ENCODE data around the gene LRRC3.

LRRC3 gene

DNA sequence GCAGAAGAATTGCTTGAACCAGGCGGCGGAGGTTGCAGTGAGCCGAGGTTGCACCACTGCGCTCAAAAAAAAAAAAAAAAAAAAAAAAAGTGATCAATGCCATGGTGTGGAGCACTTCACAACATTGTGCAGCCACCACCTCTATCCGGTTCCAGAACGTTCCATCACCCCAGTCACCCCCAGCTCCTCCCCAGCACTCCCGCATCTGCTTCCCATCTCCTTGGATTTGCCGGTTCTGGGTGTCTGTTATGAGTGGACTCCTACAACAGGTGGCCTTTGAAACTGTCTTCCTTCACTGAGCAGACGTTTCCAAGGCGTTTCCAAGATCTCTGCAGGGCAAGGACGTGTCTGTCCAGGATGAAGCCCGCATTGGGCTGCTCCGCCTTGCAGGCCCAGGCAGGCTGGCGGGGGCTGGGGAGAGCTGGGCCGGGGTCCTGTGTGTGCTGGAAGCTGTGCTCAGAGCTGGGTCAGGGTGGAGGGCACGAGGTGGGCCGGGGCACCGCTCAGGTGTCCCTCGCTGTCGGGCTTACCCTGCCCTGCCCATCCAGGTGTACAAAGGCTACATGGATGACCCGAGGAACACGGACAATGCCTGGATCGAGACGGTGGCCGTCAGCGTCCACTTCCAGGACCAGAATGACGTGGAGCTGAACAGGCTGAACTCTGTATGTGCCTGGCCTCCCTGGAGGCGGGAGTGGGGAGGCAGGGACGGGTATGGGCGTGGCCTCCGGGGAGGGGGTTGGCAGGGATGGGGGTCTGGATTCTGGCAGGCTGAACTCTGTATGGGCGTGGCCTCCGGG lies 14.9 kb upstream of the LRRC3 start:
- DNase-seq: no peak

DNA sequence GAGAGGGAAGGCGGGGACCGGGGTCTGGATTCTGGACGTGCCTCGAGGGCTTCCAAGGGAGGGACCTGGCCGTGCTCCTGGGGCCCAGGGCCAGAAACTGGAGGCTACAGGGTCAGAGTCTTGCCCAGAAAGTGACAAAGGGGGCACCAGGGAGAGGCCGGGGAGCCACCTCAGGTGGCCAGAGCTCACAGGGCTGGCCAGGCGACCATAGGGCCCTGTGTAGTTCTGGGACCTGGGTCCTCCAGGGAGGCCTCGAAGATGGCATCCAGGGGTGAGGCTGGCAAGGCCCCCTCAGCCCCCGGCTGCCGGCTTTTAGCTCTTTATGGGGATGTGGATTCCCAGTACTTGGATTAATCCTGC lies 14.3 kb upstream of the LRRC3 start:
- no peak for DNase-seq

- no peak for DNase-seq
These were observed 13.6 kb upstream of the LRRC3 start for GRCh38 chr21:44441581-44442265.

DNA sequence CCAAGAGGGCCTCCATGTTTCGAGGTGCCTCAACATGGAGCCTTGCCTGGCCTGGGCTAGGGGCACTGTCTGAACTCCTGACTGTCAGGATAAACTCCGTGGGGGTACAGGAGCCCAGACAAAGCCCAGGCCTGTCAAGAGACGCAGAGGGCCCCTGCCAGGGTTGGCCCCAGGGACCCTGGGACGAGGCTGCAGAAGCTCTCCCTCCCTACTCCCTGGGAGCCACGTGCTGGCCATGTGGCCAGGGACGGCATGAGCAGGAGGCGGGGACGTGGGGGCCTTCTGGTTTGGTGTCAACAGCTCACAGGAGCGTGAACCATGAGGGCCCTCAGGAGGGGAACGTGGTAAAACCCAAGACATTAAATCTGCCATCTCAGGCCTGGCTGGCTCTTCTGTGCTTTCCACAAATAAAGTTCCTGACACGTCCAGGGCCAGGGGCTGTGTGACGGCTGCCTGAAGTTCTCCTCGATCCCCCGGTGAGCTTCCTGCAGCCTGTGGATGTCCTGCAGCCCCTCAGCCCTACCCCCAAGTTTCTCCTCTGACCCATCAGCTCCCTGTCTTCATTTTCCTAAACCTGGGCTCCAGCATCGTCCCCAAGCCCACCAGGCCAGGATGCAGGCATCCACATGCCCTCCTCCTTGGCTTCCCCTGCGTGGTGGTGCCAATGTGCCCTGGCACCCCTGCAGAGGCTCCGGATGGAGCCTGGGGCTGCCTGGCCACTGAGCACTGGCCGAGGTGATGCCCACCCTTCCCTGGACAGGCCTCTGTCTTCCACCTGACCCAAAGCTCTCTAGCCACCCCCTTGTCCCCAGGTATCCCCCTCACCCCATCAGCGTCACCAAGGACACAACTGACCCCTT lies 12.8 kb upstream of the LRRC3 start:
- no peak for DNase-seq

GRCh38 chr21:44443291-44443890 lies 11.9 kb upstream of the LRRC3 start:
- no peak for DNase-seq

- DNase-seq: no peak
These were observed 11.4 kb upstream of the LRRC3 start for GRCh38 chr21:44443891-44444285.

- DNase-seq: peak; percentile 12
These were observed 10.9 kb upstream of the LRRC3 start for GRCh38 chr21:44444286-44444931.

DNA sequence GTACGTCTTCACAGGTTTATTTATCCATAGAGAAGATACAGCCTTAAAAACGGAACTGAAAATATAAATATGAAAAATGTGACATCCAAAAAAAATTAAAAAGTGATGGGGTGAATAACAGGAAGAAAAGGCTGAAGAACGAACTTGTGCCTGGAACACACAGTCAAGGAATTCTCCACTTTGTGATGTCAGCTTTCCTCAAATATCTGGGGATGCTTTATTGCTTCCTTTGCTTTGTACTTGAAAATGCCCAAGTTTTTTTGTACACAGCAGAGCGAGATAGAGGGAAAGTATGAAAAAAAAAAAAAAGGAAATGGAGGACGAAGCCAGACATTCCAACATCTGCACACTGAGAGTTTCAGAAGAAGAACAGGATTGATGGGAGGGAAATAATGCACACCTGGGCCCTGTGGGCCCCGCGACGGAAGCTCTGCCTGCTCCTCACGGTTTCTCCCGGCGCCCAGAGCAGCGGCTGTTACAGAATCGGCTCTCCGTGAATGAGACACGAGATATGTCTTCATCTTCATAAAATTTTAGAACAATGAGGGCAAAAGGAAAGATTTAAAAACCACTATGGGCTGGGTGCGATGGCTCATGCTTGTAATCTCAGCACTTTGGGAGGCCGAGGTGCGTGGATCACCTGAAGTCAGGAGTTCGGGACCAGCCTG lies 10.0 kb upstream of the LRRC3 start:
- no peak for DNase-seq

DNA sequence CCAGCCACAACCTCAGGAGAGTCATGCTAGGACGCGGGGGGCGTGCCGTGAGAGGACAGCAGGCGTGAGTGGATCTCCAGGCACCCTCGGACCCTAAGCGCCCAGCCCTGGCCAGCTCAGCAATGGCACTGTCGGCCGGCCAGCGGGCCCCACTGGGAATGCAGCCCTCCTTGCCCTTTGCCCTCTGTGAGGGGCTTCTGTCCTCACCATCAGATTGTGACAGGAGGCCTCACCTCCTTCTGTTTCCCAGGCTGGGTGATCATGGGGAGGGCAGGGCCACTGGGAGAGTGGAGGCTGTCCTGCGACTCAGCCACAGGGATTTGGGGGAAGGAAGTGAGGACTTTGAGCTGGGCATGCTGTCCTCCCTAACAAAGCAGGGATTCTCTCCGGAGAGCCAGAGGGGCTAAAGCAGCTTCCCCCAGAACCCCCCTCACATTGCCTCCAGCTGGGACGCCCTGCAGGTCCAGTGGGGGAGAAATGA lies 6.6 kb upstream of the LRRC3 start:
- DNase-seq: no peak

DNA sequence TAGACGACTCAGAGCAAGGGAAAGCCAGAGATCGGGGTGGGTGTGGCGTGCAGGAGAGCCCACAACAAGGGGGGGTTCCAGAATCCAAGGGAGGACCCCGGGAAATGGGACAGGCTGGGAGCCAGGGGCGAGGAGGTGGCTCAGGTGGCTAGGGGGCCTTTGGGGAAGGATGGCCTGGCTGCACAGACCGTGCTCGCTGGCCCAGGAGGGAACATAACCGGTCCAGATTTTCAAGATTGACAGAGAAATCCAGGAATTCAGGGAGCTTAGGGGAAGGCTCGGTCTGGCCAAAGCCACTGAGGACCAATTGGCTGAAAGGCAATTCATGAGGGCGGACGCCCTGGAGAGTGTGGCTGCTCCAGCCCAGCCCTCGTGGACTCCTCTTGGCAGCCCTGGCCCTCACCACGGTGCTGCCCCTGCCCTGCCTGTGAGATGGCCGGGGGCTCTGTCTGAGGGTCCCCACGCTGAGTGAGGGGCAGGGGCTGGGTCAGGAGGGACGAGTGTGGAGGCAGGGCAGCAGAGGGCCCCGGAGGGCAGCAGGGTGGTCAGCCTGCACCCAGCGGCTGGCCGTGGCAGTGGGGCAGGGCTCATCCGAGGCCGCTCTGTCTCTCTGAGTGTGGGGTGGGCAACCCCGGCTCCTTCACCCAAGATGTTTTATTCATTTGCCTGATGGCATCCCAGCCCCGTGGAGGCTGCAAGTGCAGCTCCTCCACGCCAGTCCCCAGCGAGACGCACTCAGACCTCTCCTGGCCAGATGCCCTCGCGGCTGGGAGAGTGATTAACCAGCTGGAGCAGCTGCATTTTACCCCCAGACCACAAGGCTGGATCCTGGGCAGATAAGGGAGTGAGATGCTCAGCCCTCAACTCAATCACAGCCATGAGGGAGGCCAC lies 5.6 kb upstream of the LRRC3 start:
- no peak for DNase-seq

DNA sequence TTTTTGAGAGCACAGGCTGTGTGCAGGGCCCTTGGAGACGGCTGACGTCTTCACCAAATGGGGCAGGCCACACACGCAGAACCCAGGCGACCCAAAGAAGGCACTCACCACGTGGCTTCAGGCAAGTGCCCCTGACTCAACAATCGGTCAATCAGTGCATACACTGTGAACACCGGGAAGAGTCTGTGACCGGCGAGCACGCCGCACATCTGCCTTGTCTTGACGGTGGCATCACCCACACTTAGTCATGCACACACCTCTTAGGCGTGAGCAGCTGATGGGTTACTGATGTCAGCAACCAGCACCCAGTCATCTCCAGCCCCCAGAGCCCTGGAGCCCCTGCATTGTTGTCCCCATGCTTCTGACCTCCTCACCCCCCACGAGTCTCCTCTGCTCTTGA lies 4.9 kb upstream of the LRRC3 start:
- no peak for DNase-seq

- DNase-seq: no peak
These were observed 4.3 kb upstream of the LRRC3 start for GRCh38 chr21:44450999-44451398.

DNA sequence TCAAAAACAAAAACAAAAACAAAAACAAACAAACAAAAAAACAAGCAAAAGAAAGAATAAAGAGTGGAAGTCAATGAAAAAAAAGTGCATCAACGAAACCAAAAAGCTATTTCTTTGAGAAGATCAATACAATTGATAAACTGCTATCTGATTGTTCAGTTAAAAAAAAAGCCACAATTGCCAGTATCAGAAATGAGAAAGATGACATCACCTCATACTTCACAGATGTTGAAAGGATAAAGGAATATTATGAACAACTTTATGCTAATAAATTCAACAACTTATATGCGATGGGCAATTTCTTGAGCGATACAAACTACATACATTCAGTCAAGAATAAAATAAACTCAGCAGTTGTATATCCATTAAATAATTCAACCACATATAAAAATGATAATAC lies 2.2 kb upstream of the LRRC3 start:
- no peak for DNase-seq

DNA sequence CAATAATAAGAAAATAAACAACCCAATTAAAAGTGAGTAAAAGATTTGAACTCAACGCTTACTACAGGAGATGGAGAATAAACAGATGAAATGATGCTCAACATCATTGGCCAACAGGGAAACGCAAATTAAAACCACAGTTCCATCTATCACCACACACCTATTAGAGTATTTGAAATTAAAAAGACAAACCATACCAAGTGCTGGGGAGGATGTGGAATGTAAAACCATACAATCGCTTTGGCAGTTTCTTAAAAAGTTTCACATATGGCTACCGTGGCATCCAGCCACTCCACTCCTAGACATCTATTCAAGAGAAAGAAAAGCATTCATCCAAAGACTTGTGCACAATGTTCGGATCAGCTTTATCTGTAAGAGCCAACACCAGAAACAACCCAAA lies 1.3 kb upstream of the LRRC3 start:
- no peak for DNase-seq

DNA sequence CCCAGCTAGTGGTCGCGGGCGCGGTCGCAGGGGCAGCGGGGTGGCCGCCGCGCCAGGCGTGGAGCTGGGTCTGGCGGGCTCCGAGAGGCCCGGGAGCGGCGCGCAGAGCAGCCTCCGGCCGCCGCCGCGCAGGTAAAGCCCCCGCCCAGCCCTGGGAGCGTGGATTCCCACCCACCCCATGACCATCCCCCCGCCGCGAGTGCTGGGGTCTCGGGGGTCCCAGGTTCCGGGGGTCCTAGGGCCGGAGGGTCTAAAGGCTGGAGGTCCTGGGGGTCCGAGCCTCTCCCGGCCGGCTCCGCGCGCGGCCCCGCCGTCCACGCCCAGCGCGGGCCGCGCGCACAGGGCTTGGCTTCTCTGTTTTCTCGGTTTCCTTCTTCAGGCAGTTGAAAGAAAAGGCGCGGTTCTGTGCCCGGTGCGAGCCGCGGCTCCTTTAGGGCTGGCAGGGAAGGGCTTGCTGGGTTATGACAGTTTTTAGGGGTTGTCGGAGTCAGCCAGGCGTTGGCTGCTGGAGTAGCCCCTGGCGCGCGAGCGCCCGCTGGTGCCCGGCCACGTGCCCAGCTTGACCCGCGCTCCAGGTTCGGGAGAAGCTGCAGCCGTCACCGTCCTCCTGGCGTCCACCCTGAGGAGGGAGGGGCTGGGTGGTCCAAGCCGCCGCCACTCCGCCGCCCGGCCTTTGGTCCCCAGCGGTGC lies 359 bp downstream of the LRRC3 start:
- DNase-seq: peak; percentile 39

DNA sequence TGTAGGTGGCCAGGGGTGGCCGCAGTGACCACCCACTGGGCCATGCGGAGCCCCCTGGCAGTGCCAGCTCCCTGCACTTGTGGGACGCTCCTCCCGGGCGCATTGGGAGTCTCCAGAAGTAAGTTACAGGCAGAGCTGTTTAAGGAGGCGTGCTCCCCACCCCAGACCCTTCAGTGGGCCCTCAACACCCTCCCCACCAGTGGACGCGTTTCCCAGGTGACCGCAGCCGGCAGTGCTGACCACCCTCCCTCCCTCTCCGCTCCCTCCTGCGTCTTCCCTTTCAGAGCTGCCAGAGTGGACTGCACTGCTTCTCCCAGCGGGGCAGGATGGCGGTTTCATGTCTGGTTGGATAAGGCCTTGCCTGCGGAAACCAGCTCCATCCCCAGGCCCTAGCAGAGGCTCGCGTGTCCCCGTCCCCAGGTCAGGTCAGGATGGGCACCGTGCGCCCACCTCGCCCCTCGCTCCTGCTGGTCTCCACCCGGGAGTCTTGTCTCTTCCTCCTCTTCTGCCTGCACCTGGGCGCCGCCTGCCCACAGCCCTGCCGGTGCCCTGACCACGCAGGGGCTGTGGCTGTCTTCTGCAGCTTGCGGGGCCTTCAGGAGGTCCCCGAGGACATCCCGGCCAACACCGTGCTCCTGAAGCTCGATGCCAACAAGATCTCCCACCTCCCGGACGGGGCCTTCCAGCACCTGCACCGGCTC lies 1.1 kb downstream of the LRRC3 start:
- no peak for DNase-seq

DNA sequence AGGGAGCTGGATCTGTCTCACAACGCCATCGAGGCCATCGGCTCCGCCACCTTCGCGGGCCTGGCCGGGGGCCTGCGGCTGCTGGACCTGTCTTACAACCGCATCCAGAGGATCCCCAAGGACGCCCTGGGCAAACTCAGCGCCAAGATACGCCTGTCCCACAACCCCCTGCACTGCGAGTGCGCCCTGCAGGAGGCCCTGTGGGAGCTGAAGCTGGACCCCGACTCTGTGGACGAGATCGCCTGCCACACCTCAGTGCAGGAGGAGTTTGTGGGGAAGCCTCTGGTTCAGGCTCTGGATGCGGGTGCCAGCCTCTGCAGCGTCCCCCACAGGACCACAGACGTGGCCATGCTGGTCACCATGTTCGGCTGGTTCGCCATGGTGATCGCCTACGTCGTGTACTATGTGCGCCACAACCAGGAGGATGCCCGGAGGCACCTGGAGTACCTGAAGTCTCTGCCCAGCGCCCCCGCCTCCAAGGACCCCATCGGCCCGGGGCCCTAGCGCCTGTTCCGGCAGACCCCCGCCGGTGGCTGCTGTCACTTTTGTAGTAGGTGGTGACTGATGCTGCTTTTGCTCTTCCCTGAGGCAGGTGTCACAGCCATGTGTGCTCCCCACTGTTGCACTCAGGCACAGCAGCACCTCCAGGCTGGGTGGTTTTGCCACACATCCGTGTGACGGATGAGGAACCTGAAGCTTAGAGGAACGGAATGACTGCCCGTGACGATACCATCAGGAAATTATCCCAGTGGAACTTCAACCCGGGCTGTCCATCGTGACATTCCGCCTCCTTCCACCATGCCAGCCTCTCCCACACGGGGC lies 1.8 kb downstream of the LRRC3 start:
- DNase-seq: no peak

GRCh38 chr21:44458971-44459711 lies 3.8 kb downstream of the LRRC3 start:
- no peak for DNase-seq

All from activated CD4-positive, alpha-beta T cell treated with anti-CD3 and anti-CD28 coated beads, Interleukin-10, Interleukin-2, amounts not matched to agents 100 ng/mL and 50 ng/mL, durations not matched to agents 16 hours and 8 hours (primary cell).